Measurements from ENCODE around the gene ASPG.

ASPG gene

DNA sequence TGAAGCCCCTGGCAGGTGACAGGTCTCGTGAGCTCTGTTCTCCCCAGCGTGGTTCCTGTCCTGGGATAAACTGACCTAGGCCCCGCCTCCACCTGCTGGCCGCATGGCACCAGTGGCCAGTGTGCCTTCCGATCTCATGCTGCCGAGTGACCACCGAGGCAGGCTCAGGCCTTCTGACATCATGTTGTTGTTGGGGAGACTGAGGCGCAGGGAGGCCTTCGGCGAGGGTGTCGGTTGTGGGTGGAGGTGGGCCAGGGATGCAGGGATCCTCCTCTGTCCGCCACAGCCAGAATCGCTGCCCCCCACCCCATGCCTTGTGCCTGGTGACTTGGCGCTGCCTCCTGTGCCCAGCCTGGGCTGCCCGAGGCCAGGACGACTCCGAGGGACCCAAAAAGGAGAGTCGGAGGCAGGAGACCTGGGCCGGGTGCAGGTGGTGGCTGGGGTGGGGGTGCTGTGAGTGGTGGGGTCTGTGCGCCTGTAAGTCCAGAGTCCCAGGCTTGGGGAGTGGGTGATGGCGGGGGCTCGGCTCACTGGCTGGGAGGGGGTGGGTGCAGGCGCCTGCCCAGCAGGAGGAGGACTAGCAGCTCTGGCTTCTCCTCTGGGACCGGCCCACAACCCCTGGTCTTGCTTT, 24.3 kb downstream of the ASPG start:
- TF ChIP-seq, protein P1, sequence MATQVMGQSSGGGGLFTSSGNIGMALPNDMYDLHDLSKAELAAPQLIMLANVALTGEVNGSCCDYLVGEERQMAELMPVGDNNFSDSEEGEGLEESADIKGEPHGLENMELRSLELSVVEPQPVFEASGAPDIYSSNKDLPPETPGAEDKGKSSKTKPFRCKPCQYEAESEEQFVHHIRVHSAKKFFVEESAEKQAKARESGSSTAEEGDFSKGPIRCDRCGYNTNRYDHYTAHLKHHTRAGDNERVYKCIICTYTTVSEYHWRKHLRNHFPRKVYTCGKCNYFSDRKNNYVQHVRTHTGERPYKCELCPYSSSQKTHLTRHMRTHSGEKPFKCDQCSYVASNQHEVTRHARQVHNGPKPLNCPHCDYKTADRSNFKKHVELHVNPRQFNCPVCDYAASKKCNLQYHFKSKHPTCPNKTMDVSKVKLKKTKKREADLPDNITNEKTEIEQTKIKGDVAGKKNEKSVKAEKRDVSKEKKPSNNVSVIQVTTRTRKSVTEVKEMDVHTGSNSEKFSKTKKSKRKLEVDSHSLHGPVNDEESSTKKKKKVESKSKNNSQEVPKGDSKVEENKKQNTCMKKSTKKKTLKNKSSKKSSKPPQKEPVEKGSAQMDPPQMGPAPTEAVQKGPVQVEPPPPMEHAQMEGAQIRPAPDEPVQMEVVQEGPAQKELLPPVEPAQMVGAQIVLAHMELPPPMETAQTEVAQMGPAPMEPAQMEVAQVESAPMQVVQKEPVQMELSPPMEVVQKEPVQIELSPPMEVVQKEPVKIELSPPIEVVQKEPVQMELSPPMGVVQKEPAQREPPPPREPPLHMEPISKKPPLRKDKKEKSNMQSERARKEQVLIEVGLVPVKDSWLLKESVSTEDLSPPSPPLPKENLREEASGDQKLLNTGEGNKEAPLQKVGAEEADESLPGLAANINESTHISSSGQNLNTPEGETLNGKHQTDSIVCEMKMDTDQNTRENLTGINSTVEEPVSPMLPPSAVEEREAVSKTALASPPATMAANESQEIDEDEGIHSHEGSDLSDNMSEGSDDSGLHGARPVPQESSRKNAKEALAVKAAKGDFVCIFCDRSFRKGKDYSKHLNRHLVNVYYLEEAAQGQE (IDR thresholded peaks at IDR 0.05; ENCODE audit: insufficient read depth in 1 of 2, low read depth in 2 of 2, low read length in 2 of 2): no peak
- TF ChIP-seq TAF1 (IDR thresholded peaks at IDR 0.05; ENCODE audit: borderline replicate concordance, insufficient read depth, low read length): no peak
- TF ChIP-seq POLR2AphosphoS5 (IDR thresholded peaks at IDR 0.05; ENCODE audit: low read depth, low read length): no peak
- no peak for TF ChIP-seq FOXP2 (optimal IDR thresholded peaks at IDR 0.05; ENCODE audit: borderline replicate concordance, extremely low read depth, extremely low read length, insufficient read depth)
- no peak for TF ChIP-seq SIN3A (IDR thresholded peaks at IDR 0.05; ENCODE audit: borderline replicate concordance, insufficient read depth, low read length)

DNA sequence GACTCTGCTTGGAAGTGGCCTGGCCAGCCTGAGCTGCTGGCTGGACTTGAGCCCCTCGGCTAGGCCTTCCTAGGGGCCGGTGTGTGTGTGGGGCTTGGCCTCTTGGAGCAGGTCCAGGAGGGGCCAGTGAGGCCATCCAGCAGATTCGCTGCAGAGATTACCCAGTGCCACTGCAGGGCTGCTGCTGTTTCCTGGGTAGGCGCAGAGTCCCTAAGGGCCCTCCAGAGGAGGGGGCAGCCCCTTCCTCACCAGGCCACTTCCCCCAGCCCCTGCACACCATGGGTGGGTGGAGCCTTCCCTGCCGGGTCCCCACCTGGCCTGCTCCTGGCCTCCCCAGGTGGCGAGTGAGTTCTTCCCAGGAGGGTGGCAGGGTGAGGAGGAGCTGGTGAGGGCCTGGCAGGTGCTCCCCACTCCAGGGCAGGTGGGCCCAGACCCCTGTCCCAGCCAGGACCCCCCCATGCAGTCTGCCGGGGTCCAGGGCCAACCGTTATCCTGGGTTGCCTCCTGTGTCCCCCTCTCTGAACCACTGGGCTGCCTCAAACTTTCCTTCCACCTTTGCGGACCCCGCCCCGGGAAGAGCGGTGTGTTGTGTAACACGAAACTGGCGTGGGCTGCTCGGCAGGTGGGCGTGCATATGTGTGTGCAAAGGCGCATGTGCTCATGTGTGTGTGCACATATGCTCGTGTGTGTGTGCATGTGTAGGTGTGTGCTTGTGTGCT, 25.1 kb downstream of the ASPG start:
- TF ChIP-seq FOXP2 (optimal IDR thresholded peaks at IDR 0.05; ENCODE audit: borderline replicate concordance, extremely low read depth, extremely low read length, insufficient read depth): no peak
- TF ChIP-seq POLR2AphosphoS5 (IDR thresholded peaks at IDR 0.05; ENCODE audit: low read depth, low read length): no peak
- TF ChIP-seq, protein P1 (IDR thresholded peaks at IDR 0.05; ENCODE audit: insufficient read depth in 1 of 2, low read depth in 2 of 2, low read length in 2 of 2): no peak
- no peak for TF ChIP-seq SIN3A (IDR thresholded peaks at IDR 0.05; ENCODE audit: borderline replicate concordance, insufficient read depth, low read length)
- no peak for TF ChIP-seq TAF1 (IDR thresholded peaks at IDR 0.05; ENCODE audit: borderline replicate concordance, insufficient read depth, low read length)

DNA sequence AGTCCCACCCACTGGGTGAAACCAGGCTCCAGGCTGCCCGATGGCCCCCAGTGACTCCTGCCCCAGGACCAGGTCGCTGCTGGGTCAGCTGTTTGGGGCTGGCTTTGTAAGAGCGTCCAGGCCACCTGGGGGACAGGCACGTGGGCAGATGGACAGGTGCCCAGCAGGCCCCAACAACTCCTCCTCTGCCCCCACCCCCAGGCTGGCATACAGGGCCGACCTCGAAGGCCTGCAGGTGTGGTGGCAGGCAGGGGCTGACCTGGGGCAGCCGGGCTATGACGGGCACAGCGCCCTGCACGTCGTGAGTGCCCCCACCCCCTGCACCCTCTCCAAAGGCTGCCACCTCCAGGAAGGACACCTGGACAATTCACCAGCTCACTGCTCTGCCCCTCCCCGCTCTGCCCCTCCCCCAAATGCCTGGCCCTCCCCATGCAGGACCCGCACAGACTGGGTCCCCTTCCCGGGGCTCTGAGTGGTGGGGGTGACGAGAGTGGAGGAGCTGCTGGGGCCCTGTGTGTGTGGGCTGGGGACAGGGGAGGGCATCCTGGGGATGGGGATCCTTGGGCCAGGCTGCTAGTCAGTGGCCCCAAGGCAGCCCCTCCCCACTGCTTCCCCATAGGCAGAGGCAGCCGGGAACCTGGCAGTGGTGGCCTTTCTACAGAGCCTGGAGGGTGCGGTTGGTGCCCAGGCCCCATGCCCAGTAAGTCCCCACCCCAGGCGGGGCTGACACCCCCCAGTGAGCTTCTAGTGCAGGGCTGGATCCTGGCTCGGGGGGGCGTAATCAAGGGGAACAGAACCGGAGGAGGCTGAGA, 26.0 kb downstream of the ASPG start:
- TF ChIP-seq TAF1 (IDR thresholded peaks at IDR 0.05; ENCODE audit: borderline replicate concordance, insufficient read depth, low read length) (no peak), POLR2AphosphoS5 (IDR thresholded peaks at IDR 0.05; ENCODE audit: low read depth, low read length) (no peak), SIN3A (IDR thresholded peaks at IDR 0.05; ENCODE audit: borderline replicate concordance, insufficient read depth, low read length) (no peak), FOXP2 (optimal IDR thresholded peaks at IDR 0.05; ENCODE audit: borderline replicate concordance, extremely low read depth, extremely low read length, insufficient read depth) (no peak)
- TF ChIP-seq, protein P1 (IDR thresholded peaks at IDR 0.05; ENCODE audit: insufficient read depth in 1 of 2, low read depth in 2 of 2, low read length in 2 of 2): no peak

DNA sequence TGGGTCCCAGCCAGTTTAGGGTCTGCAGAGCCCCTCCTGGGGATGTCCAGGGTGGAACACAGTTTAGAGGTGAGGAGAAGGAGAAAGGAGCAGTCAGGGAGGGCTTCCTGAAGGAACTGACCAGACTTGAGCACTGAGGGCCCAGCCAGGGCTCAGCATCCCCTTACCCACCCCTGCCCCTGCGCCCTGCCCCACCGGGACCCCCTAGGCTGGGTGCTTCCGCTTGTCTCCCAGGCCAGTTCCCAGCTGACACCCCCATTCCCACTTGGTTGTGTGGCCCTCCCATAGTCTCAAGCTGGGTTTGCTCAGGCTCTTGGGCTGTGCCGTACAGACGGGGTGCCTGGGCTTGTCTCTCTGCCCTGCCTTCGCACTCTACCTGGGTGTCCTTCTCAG, 26.6 kb downstream of the ASPG start:
- TF ChIP-seq, protein P1 (IDR thresholded peaks at IDR 0.05; ENCODE audit: insufficient read depth in 1 of 2, low read depth in 2 of 2, low read length in 2 of 2): no peak
- TF ChIP-seq SIN3A (IDR thresholded peaks at IDR 0.05; ENCODE audit: borderline replicate concordance, insufficient read depth, low read length): no peak
- TF ChIP-seq FOXP2 (optimal IDR thresholded peaks at IDR 0.05; ENCODE audit: borderline replicate concordance, extremely low read depth, extremely low read length, insufficient read depth): no peak
- no peak for TF ChIP-seq POLR2AphosphoS5 (IDR thresholded peaks at IDR 0.05; ENCODE audit: low read depth, low read length)
- no peak for TF ChIP-seq TAF1 (IDR thresholded peaks at IDR 0.05; ENCODE audit: borderline replicate concordance, insufficient read depth, low read length)

All from PFSK-1 (cell line).